NCI-H524 treated with DMSO at 0.1 percent for 48 hours (cell line): ENCODE measurements around the gene HSH2D.

Experiments used
- DNase-seq: peaks from one replicate; lab custom pipeline; 2025; lab: John Stamatoyannopoulos, UW

Gene HSH2D

GRCh38 chr19:16121141-16121540 lies 22.3 kb upstream of the HSH2D start:
- no peak for DNase-seq

- DNase-seq: no peak
Observed at GRCh38 chr19:16121967-16122366, 21.5 kb upstream of the HSH2D start.

- no peak for DNase-seq
Observed at GRCh38 chr19:16124953-16125352, 18.5 kb upstream of the HSH2D start.

- no peak for DNase-seq
Observed at GRCh38 chr19:16125737-16126495, 17.6 kb upstream of the HSH2D start.

- no peak for DNase-seq
Observed at GRCh38 chr19:16127080-16127479, 16.4 kb upstream of the HSH2D start.

GRCh38 chr19:16127776-16128371 lies 15.6 kb upstream of the HSH2D start:
- no peak for DNase-seq

- no peak for DNase-seq
Observed at GRCh38 chr19:16131648-16132047, 11.8 kb upstream of the HSH2D start.

- no peak for DNase-seq
Observed at GRCh38 chr19:16133818-16134217, 9.7 kb upstream of the HSH2D start.

- DNase-seq: no peak
Observed at GRCh38 chr19:16134510-16134909, 9.0 kb upstream of the HSH2D start.

- DNase-seq: no peak
Observed at GRCh38 chr19:16135430-16136127, 7.9 kb upstream of the HSH2D start.

- no peak for DNase-seq
Observed at GRCh38 chr19:16136185-16136999, 7.1 kb upstream of the HSH2D start.

- no peak for DNase-seq
Observed at GRCh38 chr19:16139752-16140151, 3.7 kb upstream of the HSH2D start.

- no peak for DNase-seq
Observed at GRCh38 chr19:16141043-16141442, 2.4 kb upstream of the HSH2D start.

- DNase-seq: no peak
Observed at GRCh38 chr19:16142032-16142580, 1.4 kb upstream of the HSH2D start.

GRCh38 chr19:16144216-16144581 lies 714 bp downstream of the HSH2D start:
- DNase-seq: no peak

GRCh38 chr19:16146112-16146511 lies 2.6 kb downstream of the HSH2D start:
- DNase-seq: no peak

GRCh38 chr19:16148443-16149229 lies 5.2 kb downstream of the HSH2D start:
- DNase-seq: no peak

- no peak for DNase-seq
Observed at GRCh38 chr19:16153582-16154336, 10.3 kb downstream of the HSH2D start.

- no peak for DNase-seq
Observed at GRCh38 chr19:16154557-16154956, 11.1 kb downstream of the HSH2D start.

- DNase-seq: no peak
Observed at GRCh38 chr19:16155128-16155527, 11.6 kb downstream of the HSH2D start.

GRCh38 chr19:16156904-16157303 lies 13.4 kb downstream of the HSH2D start:
- DNase-seq: no peak
